NCI-H187 treated with DMSO at 0.1 percent for 48 hours (cell line): ENCODE measurements around the gene GRIN1.

Experiments used
- DNase-seq: peaks from one replicate; lab custom pipeline; 2025; lab: John Stamatoyannopoulos, UW

The GRIN1 gene

GRCh38 chr9:137164370-137165249 is 25.7 kb downstream of the GRIN1 start:
- DNase-seq: no peak

- DNase-seq: no peak
Observed at GRCh38 chr9:137165250-137165836, 26.4 kb downstream of the GRIN1 start.

GRCh38 chr9:137166380-137167229 is 27.7 kb downstream of the GRIN1 start:
- DNase-seq: no peak

- DNase-seq: no peak
Observed at GRCh38 chr9:137167277-137167746, 28.4 kb downstream of the GRIN1 start.

GRCh38 chr9:137167747-137168572 is 29.0 kb downstream of the GRIN1 start:
- DNase-seq: no peak

GRCh38 chr9:137168573-137168903 is 29.6 kb downstream of the GRIN1 start:
- no peak for DNase-seq

- no peak for DNase-seq
Observed at GRCh38 chr9:137168904-137169856, 30.2 kb downstream of the GRIN1 start.

- DNase-seq: no peak
Observed at GRCh38 chr9:137169896-137170358, 31.0 kb downstream of the GRIN1 start, which contains the start of gene LRRC26. LRRC26 (minus strand) TSS chr9:137170051; CDS start chr9:137169943, 108 bp downstream.

GRCh38 chr9:137170486-137171148 is 31.7 kb downstream of the GRIN1 start:
- DNase-seq: no peak

GRCh38 chr9:137171149-137171900 is 32.4 kb downstream of the GRIN1 start:
- DNase-seq: no peak

GRCh38 chr9:137172901-137173795 is 34.2 kb downstream of the GRIN1 start:
- DNase-seq: no peak

GRCh38 chr9:137173796-137174664 is 35.1 kb downstream of the GRIN1 start:
- DNase-seq: no peak

GRCh38 chr9:137174722-137175293 is 35.9 kb downstream of the GRIN1 start:
- no peak for DNase-seq

GRCh38 chr9:137175345-137175961 is 36.5 kb downstream of the GRIN1 start:
- DNase-seq: no peak

GRCh38 chr9:137176302-137177182 is 37.6 kb downstream of the GRIN1 start:
- no peak for DNase-seq
